Measurements from ENCODE around the gene XRN1. TPM values are rescaled to one million over a fixed set of nuclear protein-coding genes. Genes with fewer than 3 reads are reported as not detected.

The XRN1 gene
- total and polyA plus RNA-seq, 10 of the 15 experiments (the other 5 are each of a cell fraction or from before 2014, with no cell fraction given) = 1.7 to 38.8 (median 15.5) TPM

DNA sequence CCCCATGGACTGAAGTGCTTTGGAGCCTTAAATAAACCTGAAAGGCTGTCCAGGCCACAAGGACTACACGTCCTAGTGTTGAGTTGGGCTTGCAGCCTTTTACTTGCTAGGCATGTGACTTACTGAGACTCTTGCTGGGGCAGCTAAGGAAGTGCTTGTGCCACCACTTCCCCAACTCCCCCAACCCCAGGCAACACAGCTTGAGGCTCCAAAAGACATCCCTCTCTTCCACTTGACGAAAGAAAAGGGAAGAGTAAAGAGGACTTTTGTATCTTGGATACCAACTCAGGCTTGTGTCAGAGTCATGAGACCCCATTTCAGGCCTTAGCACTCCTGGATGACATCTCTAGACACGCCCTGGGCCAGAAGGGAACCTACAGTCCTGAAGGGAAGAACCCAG, 109.8 kb downstream of the XRN1 start (continued):
- TF ChIP-seq, protein P1, sequence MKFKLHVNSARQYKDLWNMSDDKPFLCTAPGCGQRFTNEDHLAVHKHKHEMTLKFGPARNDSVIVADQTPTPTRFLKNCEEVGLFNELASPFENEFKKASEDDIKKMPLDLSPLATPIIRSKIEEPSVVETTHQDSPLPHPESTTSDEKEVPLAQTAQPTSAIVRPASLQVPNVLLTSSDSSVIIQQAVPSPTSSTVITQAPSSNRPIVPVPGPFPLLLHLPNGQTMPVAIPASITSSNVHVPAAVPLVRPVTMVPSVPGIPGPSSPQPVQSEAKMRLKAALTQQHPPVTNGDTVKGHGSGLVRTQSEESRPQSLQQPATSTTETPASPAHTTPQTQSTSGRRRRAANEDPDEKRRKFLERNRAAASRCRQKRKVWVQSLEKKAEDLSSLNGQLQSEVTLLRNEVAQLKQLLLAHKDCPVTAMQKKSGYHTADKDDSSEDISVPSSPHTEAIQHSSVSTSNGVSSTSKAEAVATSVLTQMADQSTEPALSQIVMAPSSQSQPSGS (IDR thresholded peaks at IDR 0.05; ENCODE audit: low read length) = no peak
- no peak for TF ChIP-seq BMI1 (IDR thresholded peaks at IDR 0.05; ENCODE audit: borderline replicate concordance)
- TF ChIP-seq NR2C1 (IDR thresholded peaks at IDR 0.05) = no peak
- TF ChIP-seq POLR2A (IDR thresholded peaks at IDR 0.05; ENCODE audit: low read depth, low read length) = no peak
- TF ChIP-seq IKZF1 (conservative IDR thresholded peaks at IDR 0.05) = no peak
- no peak for TF ChIP-seq FOXK2 (IDR thresholded peaks at IDR 0.05)
- no peak for TF ChIP-seq BACH1 (IDR thresholded peaks at IDR 0.05; ENCODE audit: borderline replicate concordance)
- no peak for TF ChIP-seq CBX3 (IDR thresholded peaks at IDR 0.05; ENCODE audit: borderline replicate concordance, low read depth)
- TF ChIP-seq ZNF622 (IDR thresholded peaks at IDR 0.05) = no peak
- TF ChIP-seq ETV6 (conservative IDR thresholded peaks at IDR 0.05 in 1 of 2, IDR thresholded peaks at IDR 0.05 in 1 of 2; ENCODE audit: borderline replicate concordance in 1 of 2, low read depth in 1 of 2) = no peak

DNA sequence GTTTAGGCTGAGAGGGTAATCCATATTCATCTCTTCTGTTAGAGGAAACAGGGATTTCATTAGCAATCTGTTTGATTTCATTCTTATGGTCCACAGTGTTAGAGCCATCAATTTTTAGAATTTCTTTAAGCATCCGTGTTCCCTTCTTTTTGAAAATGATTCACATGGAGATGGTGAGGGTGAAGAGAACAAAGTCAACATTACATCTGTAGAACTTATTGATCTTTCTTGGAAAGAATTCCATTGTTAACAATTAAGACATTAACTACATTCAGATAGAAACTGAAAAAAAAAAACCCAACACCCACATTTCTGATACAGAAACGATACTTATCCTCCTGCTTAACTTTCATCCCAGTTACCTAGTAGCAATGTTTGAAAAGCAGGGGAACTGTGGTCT, 115.4 kb downstream of the XRN1 start:
- no peaks in the 10 kb centered on the region for H3K4me1 ChIP-seq (ENCODE audit: control insufficient read depth, insufficient read depth, low read length)
- BruUV-seq (replicated peaks) = no TSS peak
- intact Hi-C loops (cut with micrococcal nuclease; ENCODE audit: unreplicated experiment) = no loop called here
- 98% methylated on average over 2 of the region's 2 CpGs for WGBS (ENCODE audit: insufficient coverage, insufficient replicate concordance, low lambda C conversion rate, missing lambda C conversion rate)
- H3K79me2 ChIP-seq (ENCODE audit: control insufficient read depth, insufficient read depth, low read length) = no peaks in the 10 kb centered on the region
- RAD21 ChIA-PET (ENCODE audit: unreplicated experiment) = no interaction called here
- SMC1A ChIA-PET (ENCODE audit: uncharacterized antibody, unreplicated experiment) = no interaction called here
- no peaks in the 10 kb centered on the region for H3K27me3 ChIP-seq (replicated peaks in 1 of 2; ENCODE audit: control insufficient read depth in 2 of 2, insufficient read depth in 2 of 2, low read length in 1 of 2)
- no peak for TF ChIP-seq SMC3 (IDR thresholded peaks at IDR 0.05; ENCODE audit: borderline replicate concordance, low read length)
- TF ChIP-seq YBX1 (IDR thresholded peaks at IDR 0.05) = no peak
- no peak for TF ChIP-seq TBL1XR1 (IDR thresholded peaks at IDR 0.05; ENCODE audit: low read depth, low read length)
- no peak for TF ChIP-seq CHD1 (IDR thresholded peaks at IDR 0.05; ENCODE audit: low read depth, low read length)
- TF ChIP-seq, protein P2, sequence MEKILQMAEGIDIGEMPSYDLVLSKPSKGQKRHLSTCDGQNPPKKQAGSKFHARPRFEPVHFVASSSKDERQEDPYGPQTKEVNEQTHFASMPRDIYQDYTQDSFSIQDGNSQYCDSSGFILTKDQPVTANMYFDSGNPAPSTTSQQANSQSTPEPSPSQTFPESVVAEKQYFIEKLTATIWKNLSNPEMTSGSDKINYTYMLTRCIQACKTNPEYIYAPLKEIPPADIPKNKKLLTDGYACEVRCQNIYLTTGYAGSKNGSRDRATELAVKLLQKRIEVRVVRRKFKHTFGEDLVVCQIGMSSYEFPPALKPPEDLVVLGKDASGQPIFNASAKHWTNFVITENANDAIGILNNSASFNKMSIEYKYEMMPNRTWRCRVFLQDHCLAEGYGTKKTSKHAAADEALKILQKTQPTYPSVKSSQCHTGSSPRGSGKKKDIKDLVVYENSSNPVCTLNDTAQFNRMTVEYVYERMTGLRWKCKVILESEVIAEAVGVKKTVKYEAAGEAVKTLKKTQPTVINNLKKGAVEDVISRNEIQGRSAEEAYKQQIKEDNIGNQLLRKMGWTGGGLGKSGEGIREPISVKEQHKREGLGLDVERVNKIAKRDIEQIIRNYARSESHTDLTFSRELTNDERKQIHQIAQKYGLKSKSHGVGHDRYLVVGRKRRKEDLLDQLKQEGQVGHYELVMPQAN (conservative IDR thresholded peaks at IDR 0.05) = no peak
- no peak for TF ChIP-seq CHD4 (IDR thresholded peaks at IDR 0.05)
- no peak for TF ChIP-seq FOXK2 (IDR thresholded peaks at IDR 0.05)
- TF ChIP-seq CBFB (IDR thresholded peaks at IDR 0.05; ENCODE audit: low read depth) = no peak
- TF ChIP-seq RUNX3 (IDR thresholded peaks at IDR 0.05; ENCODE audit: low read length) = no peak
- TF ChIP-seq BACH1 (IDR thresholded peaks at IDR 0.05; ENCODE audit: borderline replicate concordance) = no peak
- TF ChIP-seq TCF12 (IDR thresholded peaks at IDR 0.05; ENCODE audit: low read depth, low read length) = no peak
- TF ChIP-seq NR2F1 (conservative IDR thresholded peaks at IDR 0.05) = no peak
- no peak for TF ChIP-seq MTA3 (IDR thresholded peaks at IDR 0.05; ENCODE audit: borderline replicate concordance, low read length)
- no peak for TF ChIP-seq MTA2 (IDR thresholded peaks at IDR 0.05; ENCODE audit: low read depth)
- H3K9me3 ChIP-seq (replicated peaks; ENCODE audit: control insufficient read depth, insufficient read depth, low read length) = no peaks in the 10 kb centered on the region
- no peak for FAIRE-seq
- H3K4me2 ChIP-seq (ENCODE audit: control insufficient read depth, insufficient read depth) = no peak overlapping the region
- in situ Hi-C loops (cut with MboI) = no loop called here
- no peak for DNase-seq (ENCODE audit: low read depth, low spot score)
- no peaks in the 10 kb centered on the region for H4K20me1 ChIP-seq (ENCODE audit: control insufficient read depth, insufficient read depth)
- no peak overlapping the region for H3K9ac ChIP-seq (ENCODE audit: control insufficient read depth, insufficient read depth, low read length)
- POLR2A ChIA-PET = no interaction called here
- no peak for ATAC-seq
- no peak overlapping the region for H2AFZ ChIP-seq (ENCODE audit: control insufficient read depth, low read depth, low read length)
- H3K4me3 ChIP-seq = no peak overlapping the region
- no peak overlapping the region for H3K27ac ChIP-seq (ENCODE audit: control insufficient read depth, insufficient read depth)
- H3K36me3 ChIP-seq (ENCODE audit: control insufficient read depth in 2 of 2, insufficient read depth in 2 of 2, low read length in 1 of 2) = peaks cover 2 to 11% of the 10 kb centered on the region in 2 experiments
- CTCF ChIA-PET = interaction anchor here (0.6 kb wide), 1 partner anchor 109 kb away, joined by 3 read pairs; no protein-coding TSS in a partner anchor
